Gastrocnemius medialis (tissue), 4 donors: ENCODE data around the gene RRAGB.

Experiments used
- POLR2A ChIP-seq, 2 donors: fragments of 450-650 bp; IDR thresholded peaks; one replicate each; pipeline ENCODE4 v1.6.1; 2017; ENCODE audit warnings: antibody characterized with exemption in 2 of 2, mild to moderate bottlenecking in 2 of 2, moderate library complexity in 2 of 2
- TF ChIP-seq, protein P1 (sequence below), 5 experiments: fragments of 450-650 bp in 3 of 5; fragments of 200-600 bp in 2 of 5; sonication (generic) in 2 of 5; IDR thresholded peaks in 4 of 5; conservative IDR thresholded peaks in 1 of 5; 1 replicate in 4 of 5; 2 replicates in 1 of 5; pipeline ENCODE4 v1.5.1; 2016 to 2019; ENCODE audit warnings: antibody characterized with exemption in 5 of 5, mild to moderate bottlenecking in 3 of 5, moderate library complexity in 3 of 5

DNA sequence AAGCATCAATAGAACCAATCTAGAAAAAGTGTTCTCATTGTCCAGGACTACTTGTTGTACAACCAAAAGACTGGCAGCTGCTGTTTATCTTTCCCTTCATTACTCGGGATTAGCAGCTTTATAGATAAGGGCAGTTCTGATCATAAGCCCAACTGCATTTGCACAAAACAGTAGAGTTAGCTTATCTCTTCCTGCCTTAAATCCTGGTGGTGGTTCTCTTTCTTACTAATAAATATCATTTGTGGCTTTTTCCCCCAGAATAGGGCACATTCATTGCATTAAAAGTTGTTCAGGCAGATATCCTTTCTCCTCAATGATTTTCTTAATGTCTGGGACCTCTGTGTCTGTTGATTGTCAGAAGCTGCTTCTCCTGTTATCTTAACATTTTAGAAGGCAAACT is 20.2 kb upstream of the RRAGB start:
- TF ChIP-seq, protein P1, sequence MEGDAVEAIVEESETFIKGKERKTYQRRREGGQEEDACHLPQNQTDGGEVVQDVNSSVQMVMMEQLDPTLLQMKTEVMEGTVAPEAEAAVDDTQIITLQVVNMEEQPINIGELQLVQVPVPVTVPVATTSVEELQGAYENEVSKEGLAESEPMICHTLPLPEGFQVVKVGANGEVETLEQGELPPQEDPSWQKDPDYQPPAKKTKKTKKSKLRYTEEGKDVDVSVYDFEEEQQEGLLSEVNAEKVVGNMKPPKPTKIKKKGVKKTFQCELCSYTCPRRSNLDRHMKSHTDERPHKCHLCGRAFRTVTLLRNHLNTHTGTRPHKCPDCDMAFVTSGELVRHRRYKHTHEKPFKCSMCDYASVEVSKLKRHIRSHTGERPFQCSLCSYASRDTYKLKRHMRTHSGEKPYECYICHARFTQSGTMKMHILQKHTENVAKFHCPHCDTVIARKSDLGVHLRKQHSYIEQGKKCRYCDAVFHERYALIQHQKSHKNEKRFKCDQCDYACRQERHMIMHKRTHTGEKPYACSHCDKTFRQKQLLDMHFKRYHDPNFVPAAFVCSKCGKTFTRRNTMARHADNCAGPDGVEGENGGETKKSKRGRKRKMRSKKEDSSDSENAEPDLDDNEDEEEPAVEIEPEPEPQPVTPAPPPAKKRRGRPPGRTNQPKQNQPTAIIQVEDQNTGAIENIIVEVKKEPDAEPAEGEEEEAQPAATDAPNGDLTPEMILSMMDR (IDR thresholded peaks at IDR 0.05 in 4 of 5, conservative IDR thresholded peaks at IDR 0.05 in 1 of 5): no peak
- no peak for TF ChIP-seq POLR2A (IDR thresholded peaks at IDR 0.05)
